Glutamatergic neuron (in vitro differentiated cells): ENCODE data around the gene MYL11. TPM values are rescaled to one million over a fixed set of nuclear protein-coding genes. Genes with fewer than 3 reads are reported as not detected.

Source experiments
- DNase-seq: peaks from one replicate; pipeline ENCODE4 v3.0.0; 2022
- H3K27ac Mint-ChIP-seq: one replicate; pipeline ENCODE4 v1.8.0; 2020; ENCODE audit warnings: mild to moderate bottlenecking, mixed read lengths, inconsistent platforms; ENCODE audit not compliant: unreplicated experiment
- H3K27me3 Mint-ChIP-seq: one replicate; pipeline ENCODE4 v1.8.0; 2020; ENCODE audit warnings: mild to moderate bottlenecking, moderate library complexity, mixed read lengths, inconsistent platforms; ENCODE audit not compliant: unreplicated experiment
- H3K36me3 Mint-ChIP-seq: one replicate; pipeline ENCODE4 v1.8.0; 2020; ENCODE audit warnings: mild to moderate bottlenecking, mixed read lengths, inconsistent platforms; ENCODE audit not compliant: unreplicated experiment
- H3K4me1 Mint-ChIP-seq: one replicate; pipeline ENCODE4 v1.8.0; 2020; ENCODE audit warnings: mild to moderate bottlenecking, low read depth, mixed read lengths, inconsistent platforms; ENCODE audit not compliant: unreplicated experiment
- H3K4me3 Mint-ChIP-seq: one replicate; pipeline ENCODE4 v1.8.0; 2020; ENCODE audit warnings: mild to moderate bottlenecking, mixed read lengths, inconsistent platforms; ENCODE audit not compliant: unreplicated experiment
- H3K9me3 Mint-ChIP-seq: one replicate; pipeline ENCODE4 v1.8.0; 2020; ENCODE audit warnings: mild to moderate bottlenecking, moderate library complexity, mixed read lengths, inconsistent platforms; ENCODE audit not compliant: unreplicated experiment
- total RNA-seq: library from RNA; stranded (reverse); fragmentation: NEBNext Ultra II Directional; extraction: Animal tissue kit (Norgen Biotek cat#: 25700); gene quantifications from one replicate; pipeline ENCODE4 v1.2.1, GENCODE V29; 2021; ENCODE audit not compliant: unreplicated experiment
- TF ChIP-seq, protein P1 (sequence below): fragments of 200-600 bp; sonication (generic); IDR thresholded peaks from one replicate; pipeline ENCODE4 v1.5.0; 2021; ENCODE audit not compliant: partially characterized antibody, unreplicated experiment

Gene MYL11
- total RNA-seq, 1 donor from 2014 or later, result not detected

DNA sequence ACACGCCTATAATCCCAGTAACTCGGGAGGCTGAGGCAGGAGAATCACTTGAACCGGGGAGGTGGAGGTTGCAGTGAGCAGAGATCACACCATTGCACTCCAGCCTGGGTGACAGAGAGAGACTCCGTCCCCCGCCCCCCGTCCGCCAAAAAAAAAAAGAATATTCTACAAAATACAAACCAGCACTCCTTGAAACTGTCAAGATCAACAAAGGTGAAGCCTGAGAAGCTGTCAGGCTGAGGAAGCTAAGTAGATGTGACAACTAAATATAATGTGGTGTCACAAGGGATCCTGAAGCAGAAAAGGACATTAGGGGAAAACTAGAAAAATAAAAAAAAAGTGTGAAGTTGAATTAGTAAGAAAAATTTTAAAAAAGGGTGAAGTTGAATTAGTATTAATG, 25.7 kb upstream of the MYL11 start:
- H3K27ac Mint-ChIP-seq, result no peak overlapping the region
- no peak overlapping the region for H3K4me3 Mint-ChIP-seq
- peaks cover 3% of the 10 kb centered on the region for H3K4me1 Mint-ChIP-seq
- H3K36me3 Mint-ChIP-seq, result no peaks in the 10 kb centered on the region
- DNase-seq, result no peak
- TF ChIP-seq, protein P1, sequence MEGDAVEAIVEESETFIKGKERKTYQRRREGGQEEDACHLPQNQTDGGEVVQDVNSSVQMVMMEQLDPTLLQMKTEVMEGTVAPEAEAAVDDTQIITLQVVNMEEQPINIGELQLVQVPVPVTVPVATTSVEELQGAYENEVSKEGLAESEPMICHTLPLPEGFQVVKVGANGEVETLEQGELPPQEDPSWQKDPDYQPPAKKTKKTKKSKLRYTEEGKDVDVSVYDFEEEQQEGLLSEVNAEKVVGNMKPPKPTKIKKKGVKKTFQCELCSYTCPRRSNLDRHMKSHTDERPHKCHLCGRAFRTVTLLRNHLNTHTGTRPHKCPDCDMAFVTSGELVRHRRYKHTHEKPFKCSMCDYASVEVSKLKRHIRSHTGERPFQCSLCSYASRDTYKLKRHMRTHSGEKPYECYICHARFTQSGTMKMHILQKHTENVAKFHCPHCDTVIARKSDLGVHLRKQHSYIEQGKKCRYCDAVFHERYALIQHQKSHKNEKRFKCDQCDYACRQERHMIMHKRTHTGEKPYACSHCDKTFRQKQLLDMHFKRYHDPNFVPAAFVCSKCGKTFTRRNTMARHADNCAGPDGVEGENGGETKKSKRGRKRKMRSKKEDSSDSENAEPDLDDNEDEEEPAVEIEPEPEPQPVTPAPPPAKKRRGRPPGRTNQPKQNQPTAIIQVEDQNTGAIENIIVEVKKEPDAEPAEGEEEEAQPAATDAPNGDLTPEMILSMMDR, result no peak
- peaks cover 1% of the 10 kb centered on the region for H3K9me3 Mint-ChIP-seq
- peaks cover 6% of the 10 kb centered on the region for H3K27me3 Mint-ChIP-seq

DNA sequence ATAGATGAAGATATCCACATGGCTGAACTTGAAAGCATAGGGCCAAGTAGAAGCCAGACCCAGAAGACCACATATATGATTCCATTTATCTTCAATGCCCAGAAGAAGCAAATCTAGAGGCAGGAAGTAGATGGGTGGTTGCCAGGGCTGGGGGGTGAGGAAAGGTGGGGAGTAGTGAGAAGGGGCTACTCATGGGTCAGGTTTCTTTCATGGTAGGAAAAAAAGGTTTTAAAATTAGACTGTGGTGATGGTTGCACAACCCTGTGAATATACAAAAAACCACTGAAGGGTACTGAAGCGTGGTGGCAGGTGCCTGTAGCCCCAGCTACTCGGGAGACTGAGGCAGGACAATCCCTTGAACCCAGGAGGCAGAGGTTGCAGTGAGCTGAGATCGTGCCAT, 24.9 kb upstream of the MYL11 start:
- peaks cover 6% of the 10 kb centered on the region for H3K4me1 Mint-ChIP-seq
- TF ChIP-seq, protein P1, result no peak
- no peak overlapping the region for H3K27ac Mint-ChIP-seq
- DNase-seq, result no peak
- H3K36me3 Mint-ChIP-seq, result no peaks in the 10 kb centered on the region
- no peak overlapping the region for H3K4me3 Mint-ChIP-seq
- peaks cover 6% of the 10 kb centered on the region for H3K9me3 Mint-ChIP-seq
- H3K27me3 Mint-ChIP-seq, result peaks cover 9% of the 10 kb centered on the region

DNA sequence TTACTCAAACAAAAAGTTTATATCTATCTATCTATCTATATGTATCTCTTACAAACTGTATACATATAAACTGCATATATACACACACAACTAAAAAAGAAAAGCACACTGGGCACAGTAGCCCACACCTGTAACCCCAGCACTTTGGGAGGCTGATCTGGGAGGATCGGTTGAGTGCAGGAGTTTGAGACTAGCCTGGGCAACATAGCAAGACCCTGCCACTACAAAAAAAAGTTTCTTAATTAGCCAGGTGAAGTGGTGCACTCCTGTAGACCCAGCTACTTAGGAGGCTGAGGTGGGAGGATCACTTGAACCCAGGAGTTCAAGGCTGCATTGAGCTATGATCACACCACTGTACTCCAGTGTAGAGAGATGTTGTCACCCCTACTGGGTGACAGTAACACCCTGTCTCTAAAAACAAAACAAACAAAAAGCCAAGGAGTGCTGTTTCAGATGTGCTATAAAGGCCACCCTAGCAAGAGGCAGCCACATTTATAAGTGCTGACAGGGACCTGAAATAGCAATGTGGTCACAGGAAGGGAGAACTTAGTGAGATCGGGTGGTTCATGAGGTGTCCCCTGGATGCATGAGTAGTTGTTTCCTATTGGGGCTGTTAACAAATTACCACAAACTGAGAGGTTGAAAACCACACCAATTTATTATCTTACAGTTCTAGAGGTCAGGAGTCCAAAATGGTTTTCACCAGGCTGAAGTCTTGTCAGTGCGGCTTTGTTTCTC, 24.3 kb upstream of the MYL11 start:
- H3K4me1 Mint-ChIP-seq, result peaks cover 6% of the 10 kb centered on the region
- no peak overlapping the region for H3K27ac Mint-ChIP-seq
- TF ChIP-seq, protein P1, result no peak
- H3K36me3 Mint-ChIP-seq, result no peaks in the 10 kb centered on the region
- peaks cover 10% of the 10 kb centered on the region for H3K9me3 Mint-ChIP-seq
- no peak for DNase-seq
- no peak overlapping the region for H3K4me3 Mint-ChIP-seq
- H3K27me3 Mint-ChIP-seq, result peaks cover 10% of the 10 kb centered on the region

DNA sequence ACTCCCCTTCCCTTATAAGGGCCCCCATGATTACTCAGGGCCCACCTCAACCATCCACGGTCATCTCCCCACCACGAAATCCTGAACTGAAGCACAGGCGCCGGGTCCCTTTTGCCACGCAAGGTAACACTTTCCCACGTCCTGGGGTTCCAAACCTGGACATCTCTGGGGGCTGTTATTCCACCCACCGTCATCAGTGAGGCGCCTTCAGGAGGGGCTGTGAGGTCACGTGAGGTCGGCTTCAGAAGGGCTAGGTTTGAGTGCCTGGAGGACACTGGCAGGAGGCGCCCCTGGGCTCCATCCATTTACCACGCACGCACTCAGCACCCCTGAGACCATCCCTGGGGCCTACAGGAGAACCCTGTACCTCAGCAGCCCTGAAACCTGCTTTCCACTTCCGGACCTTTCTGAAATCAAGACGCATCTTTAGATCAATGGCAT, 23.6 kb upstream of the MYL11 start:
- TF ChIP-seq, protein P1, result no peak
- Mint-ChIP-seq H3K36me3 (no peaks in the 10 kb centered on the region), H3K9me3 (peaks cover 12% of the 10 kb centered on the region), H3K27me3 (peaks cover 11% of the 10 kb centered on the region), H3K27ac (no peak overlapping the region), H3K4me3 (no peak overlapping the region), H3K4me1 (peaks cover 7% of the 10 kb centered on the region)
- DNase-seq, result no peak

DNA sequence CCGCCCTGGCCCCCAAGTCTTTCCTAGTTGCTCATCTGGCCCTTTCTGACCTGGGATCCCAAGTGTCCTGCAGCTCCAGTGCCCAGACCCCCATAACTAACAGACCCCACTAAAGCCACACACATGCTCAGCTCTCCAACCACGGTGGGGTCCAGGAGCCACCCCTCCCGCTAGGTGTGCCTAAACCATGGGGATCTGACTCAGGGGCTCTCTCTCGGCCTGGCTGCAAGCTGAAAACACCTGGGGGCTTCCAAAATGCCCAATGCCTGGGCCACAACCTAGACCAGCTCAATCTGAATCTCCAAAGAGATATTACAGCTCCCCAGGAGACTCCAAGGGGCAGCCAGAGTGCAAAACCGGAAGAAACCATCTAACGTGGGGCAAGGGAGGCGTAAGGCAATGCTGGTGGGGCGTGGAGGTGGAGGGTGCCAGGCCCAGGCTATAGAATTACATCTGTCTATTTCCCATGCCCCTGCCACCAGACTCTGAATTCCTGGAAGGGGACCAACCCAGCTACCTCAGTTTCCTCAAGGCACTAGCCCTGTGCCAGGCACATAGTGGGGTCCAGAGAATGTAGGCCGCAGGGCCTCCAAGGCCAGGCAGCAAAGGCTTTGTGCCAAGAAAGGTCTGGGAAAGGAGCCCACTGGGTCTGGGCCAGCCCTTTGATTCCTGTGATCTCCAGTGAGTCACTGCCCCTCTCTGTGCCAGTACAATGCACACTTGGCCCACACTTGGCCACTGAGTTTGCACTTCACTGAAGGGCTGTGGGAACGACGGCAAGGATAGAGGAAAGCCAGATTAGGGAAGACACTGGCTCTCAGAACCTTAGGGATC, 22.8 kb upstream of the MYL11 start:
- no peak for DNase-seq
- Mint-ChIP-seq H3K27me3 (peaks cover 11% of the 10 kb centered on the region), H3K9me3 (peaks cover 14% of the 10 kb centered on the region), H3K4me1 (peaks cover 10% of the 10 kb centered on the region), H3K27ac (no peak overlapping the region), H3K36me3 (no peaks in the 10 kb centered on the region), H3K4me3 (no peak overlapping the region)
- TF ChIP-seq, protein P1, result no peak
